Spleen (tissue), 7 donors: ENCODE data around the gene KCTD3.

Experiments
- POLR2A ChIP-seq, 3 donors: fragments of 450-650 bp; IDR thresholded peaks; one replicate each; pipeline ENCODE4 v1.5.1; 2017; ENCODE audit warnings: antibody characterized with exemption in 3 of 3, mild to moderate bottlenecking in 1 of 3
- TF ChIP-seq, protein P1 (sequence below), 11 experiments: fragments of 200-600 bp in 7 of 11; fragments of 450-650 bp in 4 of 11; sonication (generic) in 4 of 11; IDR thresholded peaks in 8 of 11; conservative IDR thresholded peaks in 3 of 11; 1 replicate in 7 of 11; 2 replicates in 4 of 11; pipeline versions ENCODE4 v1.4.0 to v1.8.0; 2016 to 2021; ENCODE audit warnings: antibody characterized with exemption in 11 of 11, inconsistent platforms in 4 of 11, mild to moderate bottlenecking in 1 of 11
- donor health status: DM: no; HTN: no; CAD: no; lungs with moderate emphysema.
- donor health status: DM: no; HTN: no; CAD: no.
- donor health status: DM: no; HTN: no; CAD: no.

DNA sequence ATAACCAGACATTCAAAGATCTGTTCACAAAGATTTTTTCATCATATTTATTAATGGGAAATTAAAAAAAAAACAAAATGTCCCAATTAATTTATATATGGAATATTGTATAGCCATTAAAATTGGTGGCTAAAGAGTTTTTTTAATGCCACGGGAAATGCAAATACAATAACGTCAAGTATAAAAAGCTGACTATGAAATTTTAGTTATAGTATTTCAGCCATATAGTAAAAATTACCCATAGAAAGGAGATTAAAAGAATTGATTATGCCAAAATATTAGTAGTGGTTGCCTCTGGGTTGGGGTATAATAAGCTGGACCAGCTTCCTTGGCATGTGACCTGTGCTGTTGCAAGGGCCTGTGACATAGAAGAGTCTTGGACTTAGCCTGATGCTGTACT is 78.8 kb downstream of the KCTD3 start:
- TF ChIP-seq, protein P1, sequence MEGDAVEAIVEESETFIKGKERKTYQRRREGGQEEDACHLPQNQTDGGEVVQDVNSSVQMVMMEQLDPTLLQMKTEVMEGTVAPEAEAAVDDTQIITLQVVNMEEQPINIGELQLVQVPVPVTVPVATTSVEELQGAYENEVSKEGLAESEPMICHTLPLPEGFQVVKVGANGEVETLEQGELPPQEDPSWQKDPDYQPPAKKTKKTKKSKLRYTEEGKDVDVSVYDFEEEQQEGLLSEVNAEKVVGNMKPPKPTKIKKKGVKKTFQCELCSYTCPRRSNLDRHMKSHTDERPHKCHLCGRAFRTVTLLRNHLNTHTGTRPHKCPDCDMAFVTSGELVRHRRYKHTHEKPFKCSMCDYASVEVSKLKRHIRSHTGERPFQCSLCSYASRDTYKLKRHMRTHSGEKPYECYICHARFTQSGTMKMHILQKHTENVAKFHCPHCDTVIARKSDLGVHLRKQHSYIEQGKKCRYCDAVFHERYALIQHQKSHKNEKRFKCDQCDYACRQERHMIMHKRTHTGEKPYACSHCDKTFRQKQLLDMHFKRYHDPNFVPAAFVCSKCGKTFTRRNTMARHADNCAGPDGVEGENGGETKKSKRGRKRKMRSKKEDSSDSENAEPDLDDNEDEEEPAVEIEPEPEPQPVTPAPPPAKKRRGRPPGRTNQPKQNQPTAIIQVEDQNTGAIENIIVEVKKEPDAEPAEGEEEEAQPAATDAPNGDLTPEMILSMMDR (IDR thresholded peaks at IDR 0.05 in 8 of 11, conservative IDR thresholded peaks at IDR 0.05 in 3 of 11): no peak
- no peak for TF ChIP-seq POLR2A (IDR thresholded peaks at IDR 0.05)
